Measurements from ENCODE around the gene PCDH9.

The PCDH9 gene

GRCh38 chr13:66681403-66681802 lies 548.7 kb downstream of the PCDH9 start:
- DNase-seq (ENCODE audit: low read depth in 1 of 2, low spot score in 1 of 2) = no peak

- no peak for DNase-seq (ENCODE audit: low read depth in 1 of 2, low spot score in 1 of 2)
Observed at GRCh38 chr13:66680031-66680430, 550.1 kb downstream of the PCDH9 start.

DNA sequence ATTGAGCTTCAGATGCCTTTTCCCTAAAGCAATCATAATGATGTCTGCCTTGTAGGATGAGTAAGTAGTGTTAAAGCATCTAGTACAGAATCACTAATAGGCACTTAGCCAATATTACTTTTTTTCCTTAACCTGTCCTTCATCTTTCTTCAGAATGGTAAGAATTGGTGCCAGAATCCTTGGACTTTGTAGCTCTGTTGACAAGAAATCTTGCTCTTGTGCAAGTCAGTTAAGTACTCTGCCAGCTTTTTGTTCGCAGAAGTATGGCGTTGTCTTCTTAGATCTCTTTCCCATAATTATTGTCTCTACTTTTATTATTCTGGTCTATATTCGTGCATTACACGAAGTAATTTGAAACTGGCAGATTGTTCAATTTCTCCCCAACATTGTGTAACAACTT lies 554.5 kb downstream of the PCDH9 start:
- no peak for DNase-seq (ENCODE audit: low read depth in 1 of 2, low spot score in 1 of 2)

GRCh38 chr13:66673401-66673800 lies 556.7 kb downstream of the PCDH9 start:
- no peak for DNase-seq (ENCODE audit: low read depth in 1 of 2, low spot score in 1 of 2)

DNA sequence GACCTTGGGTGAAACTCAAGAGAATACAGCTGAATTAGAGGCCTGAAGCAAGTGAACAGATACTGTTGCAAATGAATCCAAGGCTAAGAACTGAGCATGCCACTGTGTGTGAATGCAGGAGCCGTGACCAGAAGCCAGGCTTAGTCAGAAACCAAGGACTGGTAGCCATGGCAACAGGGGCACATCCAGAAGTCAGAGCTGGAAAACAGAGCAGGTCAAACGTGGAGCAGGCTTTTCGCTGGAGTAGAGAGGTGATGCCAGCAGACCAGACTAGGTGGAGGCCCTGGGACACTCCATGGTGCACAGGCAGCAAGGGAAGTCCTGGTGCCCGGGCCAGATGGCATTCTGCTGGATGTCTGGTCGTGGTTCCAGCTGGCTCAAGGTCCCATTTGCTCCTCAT lies 564.1 kb downstream of the PCDH9 start:
- no peak for DNase-seq (ENCODE audit: low read depth in 1 of 2, low spot score in 1 of 2)

GRCh38 chr13:66663711-66664110 lies 566.4 kb downstream of the PCDH9 start:
- DNase-seq (ENCODE audit: low read depth in 1 of 2, low spot score in 1 of 2) = no peak

DNA sequence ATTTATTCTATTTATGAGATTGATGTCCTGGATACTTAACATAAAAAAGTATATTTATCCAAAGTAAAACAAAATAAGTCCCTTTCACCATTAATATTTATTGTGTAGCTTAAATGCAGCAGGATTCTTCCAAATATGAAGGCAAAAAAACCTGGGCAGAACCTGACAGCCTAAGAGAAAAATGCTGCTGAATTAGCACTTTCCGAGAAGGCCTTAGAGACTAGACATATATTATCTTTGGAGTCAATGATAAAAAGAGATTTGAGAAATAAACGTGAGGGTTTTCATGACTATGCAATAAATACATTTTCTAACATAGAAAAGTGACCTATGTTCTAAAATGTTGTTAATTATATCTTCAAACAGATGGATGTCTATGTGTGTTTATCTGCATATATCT lies 566.9 kb downstream of the PCDH9 start:
- DNase-seq (ENCODE audit: low read depth in 1 of 2, low spot score in 1 of 2) = no peak

DNA sequence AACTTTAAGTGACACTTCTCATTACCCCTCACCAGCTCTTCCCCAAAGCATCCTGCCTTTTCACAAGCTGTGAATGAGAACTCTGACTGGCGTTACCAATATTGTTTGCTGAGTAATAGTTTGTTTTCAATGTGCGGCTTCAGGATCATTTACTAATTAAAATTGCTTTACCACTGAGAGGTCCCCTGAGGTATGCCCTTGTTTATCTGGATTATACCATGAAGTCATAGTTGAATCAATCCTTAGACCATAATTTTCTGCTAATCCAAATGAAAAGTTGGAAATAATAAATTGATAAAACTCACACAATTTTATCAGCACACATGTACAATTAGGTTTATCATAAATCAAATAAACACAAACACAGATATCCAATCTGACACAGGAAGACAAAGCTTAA lies 568.8 kb downstream of the PCDH9 start:
- DNase-seq (ENCODE audit: low read depth in 1 of 2, low spot score in 1 of 2) = no peak

GRCh38 chr13:66660468-66660813 lies 569.7 kb downstream of the PCDH9 start:
- no peak for DNase-seq (ENCODE audit: low read depth in 1 of 2, low spot score in 1 of 2)

- no peak for DNase-seq (ENCODE audit: low read depth in 1 of 2, low spot score in 1 of 2)
Observed at GRCh38 chr13:66659701-66660467, 570.3 kb downstream of the PCDH9 start.

DNA sequence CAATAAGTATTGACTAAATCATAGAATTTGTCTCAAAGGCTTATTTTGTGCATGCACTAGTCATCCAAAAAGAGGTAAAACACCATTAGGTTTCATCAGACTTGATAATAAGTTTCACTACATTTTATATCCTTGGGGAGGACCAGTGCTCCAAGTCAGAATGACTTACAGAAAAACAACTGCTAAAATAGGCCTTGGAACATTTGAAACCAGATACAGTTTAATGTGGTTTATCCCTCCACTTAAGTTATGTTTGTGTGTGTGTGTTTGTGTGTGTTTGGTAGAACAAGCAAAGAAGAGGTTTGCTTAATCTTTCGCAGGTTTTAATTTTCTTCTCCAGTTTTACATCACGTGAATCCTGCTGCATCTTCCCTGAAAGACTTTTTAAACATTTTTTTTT lies 570.9 kb downstream of the PCDH9 start:
- DNase-seq (ENCODE audit: low read depth in 1 of 2, low spot score in 1 of 2) = no peak

- no peak for DNase-seq (ENCODE audit: low read depth in 1 of 2, low spot score in 1 of 2)
Observed at GRCh38 chr13:66657165-66657881, 572.8 kb downstream of the PCDH9 start.

DNA sequence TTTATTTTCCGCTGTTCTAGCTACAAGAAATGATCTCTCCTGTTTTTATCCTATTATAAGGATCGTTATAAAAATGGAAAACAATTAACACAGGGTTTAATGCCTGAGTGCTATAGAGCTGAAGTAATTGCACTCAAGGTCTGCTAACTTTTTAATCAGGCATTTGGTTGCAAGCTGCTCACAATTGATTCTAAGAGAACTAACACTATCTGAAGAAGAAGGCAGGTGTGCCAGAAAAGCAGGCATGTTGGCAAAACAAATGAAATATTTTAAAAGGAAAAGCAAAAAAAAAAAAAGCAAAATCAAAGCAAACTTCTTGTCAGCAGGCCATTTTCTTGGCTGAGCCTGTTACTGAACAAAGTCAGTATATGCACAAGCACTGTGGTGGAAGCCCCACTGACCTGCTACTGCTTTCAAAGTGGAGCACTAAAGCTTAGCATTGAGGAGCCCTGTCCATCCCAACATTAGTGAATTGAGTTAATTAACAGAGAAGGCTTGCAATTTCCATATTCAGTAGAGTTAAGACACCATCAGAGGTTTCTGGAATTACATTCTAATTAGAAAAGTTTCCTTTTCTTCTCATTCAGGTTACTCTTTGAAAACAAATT lies 574.2 kb downstream of the PCDH9 start:
- no peak for DNase-seq (ENCODE audit: low read depth in 1 of 2, low spot score in 1 of 2)

DNA sequence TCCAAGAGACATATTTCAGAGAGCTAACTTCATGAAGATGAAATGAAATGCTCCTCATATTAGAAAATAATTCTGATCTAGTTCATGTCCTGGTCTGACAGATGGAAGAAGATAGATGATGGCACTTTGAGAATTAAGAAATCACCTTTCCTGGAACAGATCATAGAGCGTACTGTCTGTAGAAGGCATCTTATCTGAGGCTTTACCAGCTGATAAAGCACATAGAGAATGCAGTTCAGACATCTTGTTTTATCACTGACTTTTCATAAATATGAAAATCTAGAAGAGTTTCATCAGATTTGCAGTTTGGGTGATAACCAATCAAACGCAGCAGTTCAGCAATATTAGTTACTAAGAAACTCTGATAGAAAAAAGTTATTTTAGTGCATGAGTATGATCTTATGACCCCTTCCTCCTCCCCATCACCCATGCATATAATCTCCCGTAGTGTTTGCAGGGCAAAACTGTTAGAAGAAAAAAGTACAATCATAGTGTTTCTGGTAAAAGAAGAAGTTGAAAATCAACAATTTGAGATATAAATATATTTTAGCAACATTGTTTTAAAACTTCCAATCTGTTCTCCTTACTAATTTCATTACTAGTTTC lies 585.2 kb downstream of the PCDH9 start:
- no peak for DNase-seq (ENCODE audit: low read depth in 1 of 2, low spot score in 1 of 2)

GRCh38 chr13:66640231-66640630 lies 589.9 kb downstream of the PCDH9 start:
- no peak for DNase-seq (ENCODE audit: low read depth in 1 of 2, low spot score in 1 of 2)

DNA sequence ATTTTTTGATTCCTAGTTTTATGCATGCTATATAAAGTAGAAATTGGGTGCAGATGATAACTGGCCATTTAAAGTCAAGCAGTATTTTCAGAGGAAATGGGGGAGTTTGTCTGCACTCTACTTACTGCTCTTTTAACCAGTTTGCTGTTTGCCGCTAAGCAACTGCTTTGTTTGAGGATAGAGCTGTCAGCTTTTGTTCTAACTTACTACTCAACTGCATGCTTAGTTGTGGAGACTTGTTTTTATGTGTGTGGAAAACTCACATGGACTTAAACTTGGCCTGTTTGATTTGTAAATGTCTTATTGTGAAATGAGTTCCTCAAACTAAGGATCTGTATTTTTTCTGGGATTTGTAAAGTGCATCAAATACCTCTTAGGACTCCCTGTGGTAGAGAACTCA lies 591.1 kb downstream of the PCDH9 start:
- DNase-seq (ENCODE audit: low read depth in 1 of 2, low spot score in 1 of 2) = no peak

GRCh38 chr13:66635526-66635925 lies 594.6 kb downstream of the PCDH9 start:
- DNase-seq (ENCODE audit: low read depth in 1 of 2, low spot score in 1 of 2) = no peak

GRCh38 chr13:66634384-66634783 lies 595.8 kb downstream of the PCDH9 start:
- DNase-seq (ENCODE audit: low read depth in 1 of 2, low spot score in 1 of 2) = no peak

DNA sequence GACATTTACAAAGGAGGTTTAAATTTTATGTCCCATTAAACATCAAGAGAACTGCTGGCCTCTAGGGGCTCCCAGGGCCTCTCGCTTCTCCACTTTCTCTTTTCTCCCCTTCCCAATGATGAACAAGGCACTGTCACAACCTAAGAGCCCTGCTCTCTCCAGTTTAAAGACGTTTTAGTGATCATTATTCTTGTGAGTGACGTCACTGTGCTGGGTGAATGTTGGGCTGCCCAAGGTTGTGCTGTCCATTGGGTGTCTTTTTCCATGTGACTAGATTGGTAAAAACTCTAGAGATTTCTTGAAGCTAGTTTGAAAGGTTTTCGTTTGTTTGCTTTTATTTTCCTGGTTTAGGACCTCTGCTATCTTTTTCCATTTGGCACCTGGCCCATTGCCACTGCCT lies 602.6 kb downstream of the PCDH9 start:
- no peak for DNase-seq (ENCODE audit: low read depth in 1 of 2, low spot score in 1 of 2)

GRCh38 chr13:66624302-66624701 lies 605.8 kb downstream of the PCDH9 start:
- DNase-seq (ENCODE audit: low read depth in 1 of 2, low spot score in 1 of 2) = no peak

- no peak for DNase-seq (ENCODE audit: low read depth in 1 of 2, low spot score in 1 of 2)
Observed at GRCh38 chr13:66623129-66623820, 606.9 kb downstream of the PCDH9 start.
